ENCODE data around the gene LPGAT1. TPM values are rescaled to one million over a fixed set of nuclear protein-coding genes. Genes with fewer than 3 reads are reported as not detected.

LPGAT1 gene
- total and polyA plus RNA-seq, 2 of the 13 experiments (the other 11 are each of a cell fraction or from before 2014, with no cell fraction given), result 12.1 to 48.3 TPM

DNA sequence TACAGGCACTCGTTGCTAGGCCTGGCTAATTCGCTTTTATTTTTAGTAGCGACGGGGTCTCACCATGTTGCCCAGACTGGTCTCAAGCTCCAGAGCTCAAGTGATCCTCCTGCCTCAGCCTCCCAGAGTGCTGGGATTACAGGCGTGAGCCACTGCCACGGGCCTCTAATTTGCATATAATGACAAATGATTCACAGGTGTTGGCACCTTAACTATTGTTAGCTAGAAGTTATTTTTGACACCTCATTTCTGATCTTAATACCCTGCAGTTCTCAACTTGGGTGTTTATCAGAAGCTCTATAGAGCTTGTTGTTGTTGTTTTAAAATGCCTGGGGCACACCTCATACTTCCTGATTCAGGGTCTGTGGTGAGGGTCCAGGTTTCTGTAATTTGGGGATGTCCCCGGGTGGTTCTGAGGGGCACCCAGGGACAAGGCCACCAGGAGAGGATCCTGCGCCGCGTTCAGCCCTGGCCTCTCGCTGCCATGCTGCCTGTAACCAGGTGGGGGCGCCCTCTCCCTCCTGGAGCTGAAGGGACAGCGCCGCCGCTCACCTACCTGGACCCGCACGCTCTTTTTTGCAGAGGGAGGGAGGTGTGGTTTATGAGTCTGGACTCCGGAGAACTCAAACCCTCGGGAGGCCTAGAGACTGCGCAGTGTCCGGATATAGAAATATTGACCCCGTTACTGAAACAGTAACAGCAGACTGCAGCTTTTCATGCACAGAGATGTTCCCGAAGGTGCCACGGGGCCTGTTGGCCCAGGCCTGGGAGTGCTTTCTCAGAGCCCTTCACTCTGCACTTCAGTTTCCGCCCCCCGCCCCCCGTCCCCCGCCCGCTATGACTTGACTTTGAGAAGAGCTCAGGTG is 132.2 kb downstream of the LPGAT1 start (continued):
- TF ChIP-seq, protein P1, sequence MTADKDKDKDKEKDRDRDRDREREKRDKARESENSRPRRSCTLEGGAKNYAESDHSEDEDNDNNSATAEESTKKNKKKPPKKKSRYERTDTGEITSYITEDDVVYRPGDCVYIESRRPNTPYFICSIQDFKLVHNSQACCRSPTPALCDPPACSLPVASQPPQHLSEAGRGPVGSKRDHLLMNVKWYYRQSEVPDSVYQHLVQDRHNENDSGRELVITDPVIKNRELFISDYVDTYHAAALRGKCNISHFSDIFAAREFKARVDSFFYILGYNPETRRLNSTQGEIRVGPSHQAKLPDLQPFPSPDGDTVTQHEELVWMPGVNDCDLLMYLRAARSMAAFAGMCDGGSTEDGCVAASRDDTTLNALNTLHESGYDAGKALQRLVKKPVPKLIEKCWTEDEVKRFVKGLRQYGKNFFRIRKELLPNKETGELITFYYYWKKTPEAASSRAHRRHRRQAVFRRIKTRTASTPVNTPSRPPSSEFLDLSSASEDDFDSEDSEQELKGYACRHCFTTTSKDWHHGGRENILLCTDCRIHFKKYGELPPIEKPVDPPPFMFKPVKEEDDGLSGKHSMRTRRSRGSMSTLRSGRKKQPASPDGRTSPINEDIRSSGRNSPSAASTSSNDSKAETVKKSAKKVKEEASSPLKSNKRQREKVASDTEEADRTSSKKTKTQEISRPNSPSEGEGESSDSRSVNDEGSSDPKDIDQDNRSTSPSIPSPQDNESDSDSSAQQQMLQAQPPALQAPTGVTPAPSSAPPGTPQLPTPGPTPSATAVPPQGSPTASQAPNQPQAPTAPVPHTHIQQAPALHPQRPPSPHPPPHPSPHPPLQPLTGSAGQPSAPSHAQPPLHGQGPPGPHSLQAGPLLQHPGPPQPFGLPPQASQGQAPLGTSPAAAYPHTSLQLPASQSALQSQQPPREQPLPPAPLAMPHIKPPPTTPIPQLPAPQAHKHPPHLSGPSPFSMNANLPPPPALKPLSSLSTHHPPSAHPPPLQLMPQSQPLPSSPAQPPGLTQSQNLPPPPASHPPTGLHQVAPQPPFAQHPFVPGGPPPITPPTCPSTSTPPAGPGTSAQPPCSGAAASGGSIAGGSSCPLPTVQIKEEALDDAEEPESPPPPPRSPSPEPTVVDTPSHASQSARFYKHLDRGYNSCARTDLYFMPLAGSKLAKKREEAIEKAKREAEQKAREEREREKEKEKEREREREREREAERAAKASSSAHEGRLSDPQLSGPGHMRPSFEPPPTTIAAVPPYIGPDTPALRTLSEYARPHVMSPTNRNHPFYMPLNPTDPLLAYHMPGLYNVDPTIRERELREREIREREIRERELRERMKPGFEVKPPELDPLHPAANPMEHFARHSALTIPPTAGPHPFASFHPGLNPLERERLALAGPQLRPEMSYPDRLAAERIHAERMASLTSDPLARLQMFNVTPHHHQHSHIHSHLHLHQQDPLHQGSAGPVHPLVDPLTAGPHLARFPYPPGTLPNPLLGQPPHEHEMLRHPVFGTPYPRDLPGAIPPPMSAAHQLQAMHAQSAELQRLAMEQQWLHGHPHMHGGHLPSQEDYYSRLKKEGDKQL (CRISPR knock-in tag; IDR thresholded peaks at IDR 0.05; ENCODE audit: low read depth), result no peak
- TF ChIP-seq ZNF850 (CRISPR knock-in tag; conservative IDR thresholded peaks at IDR 0.05) (no peak), ZNF549 (CRISPR knock-in tag; IDR thresholded peaks at IDR 0.05) (no peak), ZFP62 (CRISPR knock-in tag; IDR thresholded peaks at IDR 0.05) (no peak), ZNF570 (CRISPR knock-in tag; IDR thresholded peaks at IDR 0.05; ENCODE audit: borderline replicate concordance) (no peak), IKZF4 (CRISPR knock-in tag; IDR thresholded peaks at IDR 0.05; ENCODE audit: borderline replicate concordance, low read depth, not compliant biosample characterization) (no peak), IRF2 (CRISPR knock-in tag; IDR thresholded peaks at IDR 0.05) (peak; percentile 68)
- TF ChIP-seq, protein P2, sequence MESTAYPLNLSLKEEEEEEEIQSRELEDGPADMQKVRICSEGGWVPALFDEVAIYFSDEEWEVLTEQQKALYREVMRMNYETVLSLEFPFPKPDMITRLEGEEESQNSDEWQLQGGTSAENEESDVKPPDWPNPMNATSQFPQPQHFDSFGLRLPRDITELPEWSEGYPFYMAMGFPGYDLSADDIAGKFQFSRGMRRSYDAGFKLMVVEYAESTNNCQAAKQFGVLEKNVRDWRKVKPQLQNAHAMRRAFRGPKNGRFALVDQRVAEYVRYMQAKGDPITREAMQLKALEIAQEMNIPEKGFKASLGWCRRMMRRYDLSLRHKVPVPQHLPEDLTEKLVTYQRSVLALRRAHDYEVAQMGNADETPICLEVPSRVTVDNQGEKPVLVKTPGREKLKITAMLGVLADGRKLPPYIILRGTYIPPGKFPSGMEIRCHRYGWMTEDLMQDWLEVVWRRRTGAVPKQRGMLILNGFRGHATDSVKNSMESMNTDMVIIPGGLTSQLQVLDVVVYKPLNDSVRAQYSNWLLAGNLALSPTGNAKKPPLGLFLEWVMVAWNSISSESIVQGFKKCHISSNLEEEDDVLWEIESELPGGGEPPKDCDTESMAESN (CRISPR knock-in tag; conservative IDR thresholded peaks at IDR 0.05), result no peak
- TF ChIP-seq, protein P3, sequence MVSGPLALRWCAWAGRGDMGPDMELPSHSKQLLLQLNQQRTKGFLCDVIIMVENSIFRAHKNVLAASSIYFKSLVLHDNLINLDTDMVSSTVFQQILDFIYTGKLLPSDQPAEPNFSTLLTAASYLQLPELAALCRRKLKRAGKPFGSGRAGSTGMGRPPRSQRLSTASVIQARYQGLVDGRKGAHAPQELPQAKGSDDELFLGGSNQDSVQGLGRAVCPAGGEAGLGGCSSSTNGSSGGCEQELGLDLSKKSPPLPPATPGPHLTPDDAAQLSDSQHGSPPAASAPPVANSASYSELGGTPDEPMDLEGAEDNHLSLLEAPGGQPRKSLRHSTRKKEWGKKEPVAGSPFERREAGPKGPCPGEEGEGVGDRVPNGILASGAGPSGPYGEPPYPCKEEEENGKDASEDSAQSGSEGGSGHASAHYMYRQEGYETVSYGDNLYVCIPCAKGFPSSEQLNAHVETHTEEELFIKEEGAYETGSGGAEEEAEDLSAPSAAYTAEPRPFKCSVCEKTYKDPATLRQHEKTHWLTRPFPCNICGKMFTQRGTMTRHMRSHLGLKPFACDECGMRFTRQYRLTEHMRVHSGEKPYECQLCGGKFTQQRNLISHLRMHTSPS (CRISPR knock-in tag; IDR thresholded peaks at IDR 0.05; ENCODE audit: low read depth), result no peak
- TF ChIP-seq, protein P4, sequence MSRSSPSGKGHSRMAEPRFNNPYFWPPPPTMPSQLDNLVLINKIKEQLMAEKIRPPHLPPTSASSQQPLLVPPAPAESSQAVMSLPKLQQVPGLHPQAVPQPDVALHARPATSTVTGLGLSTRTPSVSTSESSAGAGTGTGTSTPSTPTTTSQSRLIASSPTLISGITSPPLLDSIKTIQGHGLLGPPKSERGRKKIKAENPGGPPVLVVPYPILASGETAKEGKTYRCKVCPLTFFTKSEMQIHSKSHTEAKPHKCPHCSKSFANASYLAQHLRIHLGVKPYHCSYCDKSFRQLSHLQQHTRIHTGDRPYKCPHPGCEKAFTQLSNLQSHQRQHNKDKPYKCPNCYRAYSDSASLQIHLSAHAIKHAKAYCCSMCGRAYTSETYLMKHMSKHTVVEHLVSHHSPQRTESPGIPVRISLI (CRISPR knock-in tag; IDR thresholded peaks at IDR 0.05; ENCODE audit: borderline replicate concordance), result peak; percentile 77; the same call in 1 of the 2 replicates
- TF ChIP-seq, protein P5, sequence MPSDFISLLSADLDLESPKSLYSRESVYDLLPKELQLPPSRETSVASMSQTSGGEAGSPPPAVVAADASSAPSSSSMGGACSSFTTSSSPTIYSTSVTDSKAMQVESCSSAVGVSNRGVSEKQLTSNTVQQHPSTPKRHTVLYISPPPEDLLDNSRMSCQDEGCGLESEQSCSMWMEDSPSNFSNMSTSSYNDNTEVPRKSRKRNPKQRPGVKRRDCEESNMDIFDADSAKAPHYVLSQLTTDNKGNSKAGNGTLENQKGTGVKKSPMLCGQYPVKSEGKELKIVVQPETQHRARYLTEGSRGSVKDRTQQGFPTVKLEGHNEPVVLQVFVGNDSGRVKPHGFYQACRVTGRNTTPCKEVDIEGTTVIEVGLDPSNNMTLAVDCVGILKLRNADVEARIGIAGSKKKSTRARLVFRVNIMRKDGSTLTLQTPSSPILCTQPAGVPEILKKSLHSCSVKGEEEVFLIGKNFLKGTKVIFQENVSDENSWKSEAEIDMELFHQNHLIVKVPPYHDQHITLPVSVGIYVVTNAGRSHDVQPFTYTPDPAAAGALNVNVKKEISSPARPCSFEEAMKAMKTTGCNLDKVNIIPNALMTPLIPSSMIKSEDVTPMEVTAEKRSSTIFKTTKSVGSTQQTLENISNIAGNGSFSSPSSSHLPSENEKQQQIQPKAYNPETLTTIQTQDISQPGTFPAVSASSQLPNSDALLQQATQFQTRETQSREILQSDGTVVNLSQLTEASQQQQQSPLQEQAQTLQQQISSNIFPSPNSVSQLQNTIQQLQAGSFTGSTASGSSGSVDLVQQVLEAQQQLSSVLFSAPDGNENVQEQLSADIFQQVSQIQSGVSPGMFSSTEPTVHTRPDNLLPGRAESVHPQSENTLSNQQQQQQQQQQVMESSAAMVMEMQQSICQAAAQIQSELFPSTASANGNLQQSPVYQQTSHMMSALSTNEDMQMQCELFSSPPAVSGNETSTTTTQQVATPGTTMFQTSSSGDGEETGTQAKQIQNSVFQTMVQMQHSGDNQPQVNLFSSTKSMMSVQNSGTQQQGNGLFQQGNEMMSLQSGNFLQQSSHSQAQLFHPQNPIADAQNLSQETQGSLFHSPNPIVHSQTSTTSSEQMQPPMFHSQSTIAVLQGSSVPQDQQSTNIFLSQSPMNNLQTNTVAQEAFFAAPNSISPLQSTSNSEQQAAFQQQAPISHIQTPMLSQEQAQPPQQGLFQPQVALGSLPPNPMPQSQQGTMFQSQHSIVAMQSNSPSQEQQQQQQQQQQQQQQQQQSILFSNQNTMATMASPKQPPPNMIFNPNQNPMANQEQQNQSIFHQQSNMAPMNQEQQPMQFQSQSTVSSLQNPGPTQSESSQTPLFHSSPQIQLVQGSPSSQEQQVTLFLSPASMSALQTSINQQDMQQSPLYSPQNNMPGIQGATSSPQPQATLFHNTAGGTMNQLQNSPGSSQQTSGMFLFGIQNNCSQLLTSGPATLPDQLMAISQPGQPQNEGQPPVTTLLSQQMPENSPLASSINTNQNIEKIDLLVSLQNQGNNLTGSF (CRISPR knock-in tag; IDR thresholded peaks at IDR 0.05), result no peak

Data from HepG2 (cell line).